ENCODE data around the gene ELL.

- TF ChIP-seq TAF1 (IDR thresholded peaks at IDR 0.05; ENCODE audit: borderline replicate concordance, low read depth, low read length) (no peak), REST (IDR thresholded peaks at IDR 0.05; ENCODE audit: low read depth, low read length) (no peak), CTCF (IDR thresholded peaks at IDR 0.05) (no peak), GATA2 (CRISPR knock-in tag; IDR thresholded peaks at IDR 0.05) (no peak), NRF1 (IDR thresholded peaks at IDR 0.05; ENCODE audit: low read depth, low read length) (no peak), JUND (IDR thresholded peaks at IDR 0.05) (no peak), MAX (IDR thresholded peaks at IDR 0.05; ENCODE audit: low read depth) (no peak), ZBTB33 (IDR thresholded peaks at IDR 0.05; ENCODE audit: borderline replicate concordance, low read depth) (no peak), CHD2 (IDR thresholded peaks at IDR 0.05; ENCODE audit: low read length, partially characterized antibody) (no peak), POLR2AphosphoS5 (IDR thresholded peaks at IDR 0.05; ENCODE audit: low read depth, low read length) (no peak), MXI1 (IDR thresholded peaks at IDR 0.05; ENCODE audit: low read depth, low read length) (no peak), USF1 (IDR thresholded peaks at IDR 0.05; ENCODE audit: borderline replicate concordance, low read depth) (no peak), RCOR1 (IDR thresholded peaks at IDR 0.05; ENCODE audit: low read length) (no peak), RAD21 (IDR thresholded peaks at IDR 0.05; ENCODE audit: low read length) (no peak)
Observed at GRCh38 chr19:18480006-18480691, 41.7 kb downstream of the ELL start.
